HepG2 (cell line): Measurements from ENCODE around the gene RIIAD1. TPM values are rescaled to one million over a fixed set of nuclear protein-coding genes. Genes with fewer than 3 reads are reported as not detected.

Experiments used
- ATAC-seq: fragments of 200-7000 bp; cut with Tn5 transposase; 3 replicates; pipeline ENCODE4 v1.9.1; 2020; ENCODE audit warnings: mild to moderate bottlenecking, moderate library complexity
- BruUV-seq: library from RNA; stranded (reverse); fragments of 400-500 nt; replicated peaks from 2 replicates; lab custom pipeline; 2021; lab: Mats Ljungman, UMichigan
- CTCF ChIA-PET: fragments of 300-600 bp; formaldehyde crosslinking; extraction: SDS; loops from one replicate; lab custom pipeline; 2021; ENCODE audit warnings: low total read pairs, inconsistent platforms, low intra/inter-chr PET ratio; lab: Yijun Ruan, JAX
- POLR2A ChIA-PET: fragments of 350-600 bp; sonication (Branson Sonifier 250); formaldehyde crosslinking; loops from one replicate; lab custom pipeline; 2020; ENCODE audit warnings: antibody characterized with exemption, inconsistent platforms; lab: Yijun Ruan, JAX
- DNase-seq: peaks from one replicate; pipeline ENCODE4 v3.0.0-alpha.2; 2015; ENCODE audit warnings: low spot score
- FAIRE-seq: peaks from 3 replicates; lab custom pipeline; 2011; peaks lifted over from hg19 to GRCh38; lab: Jason Lieb, UNC
- H2AFZ ChIP-seq: one replicate; pipeline ENCODE4 v1.6.1; 2011; ENCODE audit warnings: low read length, inconsistent platforms
- H3K27ac ChIP-seq: fragments of 300-600 bp; 3 replicates; pipeline ENCODE4 v1.8.0; 2011; ENCODE audit warnings: mixed run types, mild to moderate bottlenecking, mixed read lengths, low read length, inconsistent platforms; ENCODE audit not compliant: insufficient read depth; ENCODE audit errors: extremely low read length
- H3K27me3 ChIP-seq, 2 experiments: fragments of 200-600 bp in 1 of 2; 2 replicates in 1 of 2; 3 replicates in 1 of 2; pipeline versions ENCODE4 v1.6.0 to v1.8.0; 2011; ENCODE audit warnings: low read length in 2 of 2, mild to moderate bottlenecking in 2 of 2, moderate library complexity in 2 of 2, inconsistent platforms in 1 of 2; ENCODE audit not compliant: insufficient read depth in 2 of 2, control insufficient read depth in 1 of 2
- H3K36me3 ChIP-seq, 2 experiments: fragments of 200-600 bp in 1 of 2; replicated peaks in 1 of 2; 2 replicates in 1 of 2; 3 replicates in 1 of 2; pipeline versions ENCODE4 v1.5.1 to v1.8.0; 2011; ENCODE audit warnings: low read length in 2 of 2, inconsistent platforms in 1 of 2; ENCODE audit not compliant: insufficient read depth in 2 of 2, control insufficient read depth in 1 of 2
- H3K4me1 ChIP-seq: 2 replicates; pipeline ENCODE4 v1.5.1; 2012; ENCODE audit warnings: low read length, inconsistent platforms; ENCODE audit not compliant: insufficient read depth
- H3K4me2 ChIP-seq: 2 replicates; pipeline ENCODE4 v1.6.0; 2011; ENCODE audit warnings: low read depth, low read length, inconsistent platforms
- H3K4me3 ChIP-seq, 3 experiments: fragments of 200-600 bp in 1 of 3; sonication (generic), shearing (Covaris generic) in 1 of 3; replicated peaks in 1 of 3; 2 replicates each; pipeline ENCODE4 v1.5.1; 2011 to 2016; ENCODE audit warnings: low read length in 3 of 3, inconsistent platforms in 2 of 3, low read depth in 2 of 3, mild to moderate bottlenecking in 2 of 3, control low read depth in 1 of 3, mixed read lengths in 1 of 3; ENCODE audit not compliant: insufficient read depth in 1 of 3
- H3K79me2 ChIP-seq: one replicate; pipeline ENCODE4 v1.6.1; 2011; ENCODE audit warnings: low read length, inconsistent platforms; ENCODE audit not compliant: insufficient read depth
- H3K9ac ChIP-seq: 2 replicates; pipeline ENCODE4 v1.6.0; 2011; ENCODE audit warnings: mild to moderate bottlenecking, low read depth, low read length, inconsistent platforms; ENCODE audit not compliant: insufficient read depth
- H3K9me3 ChIP-seq: 2 replicates; pipeline ENCODE4 v1.5.1; 2012; ENCODE audit warnings: mild to moderate bottlenecking, low read length
- H4K20me1 ChIP-seq: 2 replicates; pipeline ENCODE4 v1.6.0; 2011; ENCODE audit warnings: inconsistent platforms, mild to moderate bottlenecking, low read length, moderate library complexity; ENCODE audit not compliant: insufficient read depth
- HNF4G ChIP-seq, 2 experiments: sonication (generic) in 1 of 2; formaldehyde crosslinking in 1 of 2; IDR thresholded peaks; 2 replicates each; pipeline versions ENCODE4 v1.4.0 to v1.6.1; 2011 to 2020; ENCODE audit warnings: borderline replicate concordance in 2 of 2, low read depth in 2 of 2, mild to moderate bottlenecking in 2 of 2, low read length in 1 of 2, missing genetic modification reagents in 1 of 2, moderate library complexity in 1 of 2
- KLF9 ChIP-seq: IDR thresholded peaks from 2 replicates; pipeline ENCODE4 v1.6.1; 2016; ENCODE audit warnings: low read depth
- NFAT5 ChIP-seq: sonication (generic); formaldehyde crosslinking; IDR thresholded peaks from 2 replicates; pipeline ENCODE4 v1.4.0; 2020; ENCODE audit warnings: missing genetic modification reagents
- NFATC3 ChIP-seq: sonication (generic); formaldehyde crosslinking; IDR thresholded peaks from 2 replicates; pipeline ENCODE4 v1.5.1; 2020; ENCODE audit warnings: mild to moderate bottlenecking, missing genetic modification reagents
- NFKBIZ ChIP-seq: IDR thresholded peaks from 2 replicates; pipeline ENCODE4 v1.6.1; 2018; ENCODE audit warnings: missing genetic modification reagents, missing compliant biosample characterization
- RFXANK ChIP-seq: IDR thresholded peaks from 2 replicates; pipeline ENCODE4 v1.6.1; 2016
- STAT6 ChIP-seq: sonication (generic); formaldehyde crosslinking; IDR thresholded peaks from 2 replicates; pipeline ENCODE4 v1.4.0; 2020; ENCODE audit warnings: missing genetic modification reagents, mild to moderate bottlenecking, borderline replicate concordance
- ZBTB20 ChIP-seq: sonication (generic); formaldehyde crosslinking; IDR thresholded peaks from 2 replicates; pipeline ENCODE4 v1.8.1; 2023; ENCODE audit warnings: missing genetic modification reagents, low read depth, mild to moderate bottlenecking, borderline replicate concordance
- ZNF260 ChIP-seq: sonication (generic); formaldehyde crosslinking; IDR thresholded peaks from 2 replicates; pipeline ENCODE4 v1.4.0; 2020; ENCODE audit warnings: missing genetic modification reagents, low read depth, mild to moderate bottlenecking, borderline replicate concordance
- ZNF550 ChIP-seq: sonication (generic); formaldehyde crosslinking; IDR thresholded peaks from 2 replicates; pipeline ENCODE4 v1.4.0; 2020; ENCODE audit warnings: mild to moderate bottlenecking, missing genetic modification reagents, borderline replicate concordance
- ZNF570 ChIP-seq: sonication (generic); formaldehyde crosslinking; IDR thresholded peaks from 2 replicates; pipeline ENCODE4 v1.4.0; 2020; ENCODE audit warnings: mild to moderate bottlenecking, missing genetic modification reagents, borderline replicate concordance
- ZNF7 ChIP-seq: IDR thresholded peaks from 2 replicates; pipeline ENCODE4 v1.6.1; 2016; ENCODE audit warnings: missing biosample characterization, missing genetic modification reagents
- ZNF83 ChIP-seq: sonication (generic); formaldehyde crosslinking; IDR thresholded peaks from 2 replicates; pipeline ENCODE4 v1.4.0; 2020; ENCODE audit warnings: missing genetic modification reagents, mild to moderate bottlenecking, borderline replicate concordance
- WGBS: methylation state at CpG from one replicate; pipeline ENCODE4 v1.1.6; 2017; ENCODE audit warnings: low lambda C conversion rate; 5-methylcytosine and 5-hydroxymethylcytosine counted together
- in situ Hi-C: cut with HindIII; loops from 2 replicates; pipeline ENCODE4 v1.10.0; 2017; ENCODE audit warnings: low pct_unique_long_range_greater_than_20kb; ENCODE audit not compliant: extremely low pct_ligation_motif_present
- intact Hi-C: fragments of 100-400 bp; cut with micrococcal nuclease; formaldehyde crosslinking; loops from one replicate; pipeline ENCODE4 v1.10.0; 2022; ENCODE audit not compliant: unreplicated experiment
- polyA plus RNA-seq, 8 experiments: library from polyadenylated mRNA; depleted of rRNA in 3 of 8; stranded (reverse) in 7 of 8; unstranded in 1 of 8; fragments of >200 nt; fragmentation: Illumina TruSeq in 4 of 8; extraction: Trizol in 4 of 8; gene quantifications; 2 replicates each; pipeline versions ENCODE4 v1.2.1 to v1.2.3, GENCODE V29; 2011 to 2016; ENCODE audit warnings: low read depth in 4 of 8, missing spikeins in 1 of 8, mixed read lengths in 1 of 8; ENCODE audit not compliant: insufficient read depth in 1 of 8
- total RNA-seq, 5 experiments: library from RNA; depleted of rRNA; stranded (reverse); fragments of >200 nt; fragmentation: Illumina TruSeq; extraction: Trizol; gene quantifications; 2 replicates each; pipeline ENCODE4 v1.2.3, GENCODE V29; 2016; ENCODE audit warnings: low read depth in 1 of 5
- TF ChIP-seq, protein P1 (sequence below): sonication (generic); formaldehyde crosslinking; IDR thresholded peaks from 2 replicates; pipeline ENCODE4 v1.9.0; 2022; ENCODE audit warnings: missing genetic modification reagents, mild to moderate bottlenecking, borderline replicate concordance

The RIIAD1 gene
- total and polyA plus RNA-seq, 2 of the 13 experiments (the other 11 are each of a cell fraction or from before 2014, with no cell fraction given): not detected

- no TSS peak for BruUV-seq
- CTCF ChIA-PET: no interaction called here
- WGBS: 50% methylated on average over 9 of the region's 10 CpGs
- TF ChIP-seq ZNF7 (CRISPR knock-in tag) (no peak), RFXANK (CRISPR knock-in tag) (no peak), KLF9 (CRISPR knock-in tag) (no peak), NFAT5 (CRISPR knock-in tag) (no peak), ZNF570 (CRISPR knock-in tag) (no peak), NFATC3 (no peak), HNF4G (IDR thresholded peaks at IDR 0.05; ENCODE audit: borderline replicate concordance, low read depth, low read length) (no peak), HNF4G (CRISPR knock-in tag; IDR thresholded peaks at IDR 0.05; ENCODE audit: borderline replicate concordance, low read depth) (no peak), ZNF260 (CRISPR knock-in tag) (no peak), STAT6 (CRISPR knock-in tag) (no peak), NFKBIZ (no peak), ZNF83 (CRISPR knock-in tag) (no peak), ZNF550 (no peak), ZBTB20 (CRISPR knock-in tag) (no peak)
- TF ChIP-seq, protein P1, sequence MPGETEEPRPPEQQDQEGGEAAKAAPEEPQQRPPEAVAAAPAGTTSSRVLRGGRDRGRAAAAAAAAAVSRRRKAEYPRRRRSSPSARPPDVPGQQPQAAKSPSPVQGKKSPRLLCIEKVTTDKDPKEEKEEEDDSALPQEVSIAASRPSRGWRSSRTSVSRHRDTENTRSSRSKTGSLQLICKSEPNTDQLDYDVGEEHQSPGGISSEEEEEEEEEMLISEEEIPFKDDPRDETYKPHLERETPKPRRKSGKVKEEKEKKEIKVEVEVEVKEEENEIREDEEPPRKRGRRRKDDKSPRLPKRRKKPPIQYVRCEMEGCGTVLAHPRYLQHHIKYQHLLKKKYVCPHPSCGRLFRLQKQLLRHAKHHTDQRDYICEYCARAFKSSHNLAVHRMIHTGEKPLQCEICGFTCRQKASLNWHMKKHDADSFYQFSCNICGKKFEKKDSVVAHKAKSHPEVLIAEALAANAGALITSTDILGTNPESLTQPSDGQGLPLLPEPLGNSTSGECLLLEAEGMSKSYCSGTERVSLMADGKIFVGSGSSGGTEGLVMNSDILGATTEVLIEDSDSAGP: no peak
Measured at GRCh38 chr1:151711951-151712350, 9.4 kb upstream of the RIIAD1 start.

More at GRCh38 chr1:151711951-151712350, 9.4 kb upstream of the RIIAD1 start:
- no peaks in the 10 kb centered on the region for H3K79me2 ChIP-seq
- FAIRE-seq (no peak), ATAC-seq (no peak), DNase-seq (no peak)
- no peak overlapping the region for H2AFZ ChIP-seq
- POLR2A ChIA-PET: no interaction called here
- H4K20me1 ChIP-seq: no peaks in the 10 kb centered on the region
- in situ Hi-C loops (loop anchor here (10.0 kb wide), 1 partner anchor 123 kb away; the partner anchor contains the start of genes C2CD4D and RORC), intact Hi-C loops (no loop called here)
- no peak overlapping the region for H3K4me3 ChIP-seq
- H3K9me3 ChIP-seq: no peaks in the 10 kb centered on the region
- H3K27me3 ChIP-seq: peaks cover 0 to 12% of the 10 kb centered on the region in 2 experiments; a peak in 3 of 5 replicates
- no peak overlapping the region for H3K27ac ChIP-seq
- no peak overlapping the region for H3K9ac ChIP-seq
- H3K4me2 ChIP-seq: no peak overlapping the region
- H3K36me3 ChIP-seq: no peaks in the 10 kb centered on the region
- peaks cover 41% of the 10 kb centered on the region for H3K4me1 ChIP-seq
